ENCODE data around the gene LAMC3. TPM values are rescaled to one million over a fixed set of nuclear protein-coding genes. Genes with fewer than 3 reads are reported as not detected.

LAMC3 gene
- polyA plus RNA-seq, 1 donor from 2014 or later = 0.04 TPM

DNA sequence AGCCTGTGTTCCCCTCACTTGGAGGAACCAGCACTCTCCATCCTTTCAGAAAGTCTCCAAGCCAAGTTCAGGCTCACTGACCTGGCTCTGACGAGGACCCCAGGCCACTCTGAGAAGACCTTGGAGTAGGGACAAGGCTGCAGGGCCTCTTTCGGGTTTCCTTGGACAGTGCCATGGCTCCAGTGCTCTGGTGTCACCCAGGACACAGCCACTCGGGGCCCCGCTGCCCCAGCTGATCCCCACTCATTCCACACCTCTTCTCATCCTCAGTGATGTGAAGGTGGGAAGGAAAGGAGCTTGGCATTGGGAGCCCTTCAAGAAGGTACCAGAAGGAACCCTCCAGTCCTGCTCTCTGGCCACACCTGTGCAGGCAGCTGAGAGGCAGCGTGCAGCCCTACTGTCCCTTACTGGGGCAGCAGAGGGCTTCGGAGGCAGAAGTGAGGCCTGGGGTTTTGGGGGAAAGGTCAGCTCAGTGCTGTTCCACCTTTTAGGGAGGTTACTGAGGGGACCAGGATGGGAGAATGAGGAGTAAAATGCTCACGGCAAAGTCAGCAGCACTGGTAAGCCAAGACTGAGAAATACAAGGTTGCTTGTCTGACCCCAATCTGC, 111.8 kb downstream of the LAMC3 start:
- Histone ChIP-seq H3K36me3 (ENCODE audit: insufficient read depth, low read length) (no peaks in the 10 kb centered on the region), H3F3A (ENCODE audit: insufficient read depth, low read length, poor library complexity, severe bottlenecking) (no peaks in the 10 kb centered on the region), H3K27ac (ENCODE audit: low read length) (no peak overlapping the region)

DNA sequence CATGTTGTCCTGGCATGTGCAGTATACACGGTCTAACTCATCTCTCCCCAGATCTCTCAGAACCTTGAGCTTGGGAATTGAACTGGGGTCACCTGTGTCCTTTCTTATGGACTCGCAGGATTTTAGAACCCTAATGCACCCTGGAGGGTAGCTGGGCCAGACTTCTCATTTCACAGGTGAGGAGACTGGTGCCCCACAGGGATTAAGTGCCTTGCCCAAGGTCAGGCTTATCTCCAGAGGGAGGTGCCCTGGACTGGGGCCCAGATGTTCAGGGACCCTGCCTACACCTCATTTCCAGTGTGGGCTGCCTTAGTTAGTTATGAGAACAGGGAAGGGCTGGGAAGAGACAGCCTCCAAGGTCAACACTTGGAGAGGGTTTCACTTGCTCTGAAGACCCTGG, 112.4 kb downstream of the LAMC3 start:
- Histone ChIP-seq H3K4me2 (ENCODE audit: low read length) (no peak overlapping the region), H3K4me3 (ENCODE audit: low read length) (no peak overlapping the region), H3K79me2 (replicated peaks; ENCODE audit: insufficient read depth, low read length) (peaks cover 8% of the 10 kb centered on the region), H3K36me3 (ENCODE audit: insufficient read depth, low read length) (no peaks in the 10 kb centered on the region), H3K9me2 (ENCODE audit: insufficient read depth, low read length) (no peaks in the 10 kb centered on the region), H3F3A (ENCODE audit: insufficient read depth, low read length, poor library complexity, severe bottlenecking) (no peaks in the 10 kb centered on the region), H3K27me3 (ENCODE audit: insufficient read depth, low read depth, low read length) (no peaks in the 10 kb centered on the region), H3K27ac (ENCODE audit: low read length) (no peak overlapping the region), H2AFZ (ENCODE audit: low read depth, low read length) (no peak overlapping the region), H4K20me1 (ENCODE audit: insufficient read depth) (no peaks in the 10 kb centered on the region), H3K9me3 (ENCODE audit: low read length) (no peaks in the 10 kb centered on the region), H3K9ac (ENCODE audit: low read length) (no peak overlapping the region)
- TF ChIP-seq POLR2AphosphoS5 (IDR thresholded peaks at IDR 0.05) (no peak), MXI1 (conservative IDR thresholded peaks at IDR 0.05; ENCODE audit: poor library complexity, severe bottlenecking) (no peak), TAF1 (IDR thresholded peaks at IDR 0.05; ENCODE audit: low read depth) (no peak), EZH2 (IDR thresholded peaks at IDR 0.05; ENCODE audit: borderline replicate concordance, insufficient read depth, low read length, poor library complexity, severe bottlenecking) (no peak), SMC3 (conservative IDR thresholded peaks at IDR 0.05; ENCODE audit: poor library complexity) (no peak), EP300 (conservative IDR thresholded peaks at IDR 0.05; ENCODE audit: poor library complexity, severe bottlenecking) (no peak), RAD21 (conservative IDR thresholded peaks at IDR 0.05) (no peak)
- TF ChIP-seq, protein P1, sequence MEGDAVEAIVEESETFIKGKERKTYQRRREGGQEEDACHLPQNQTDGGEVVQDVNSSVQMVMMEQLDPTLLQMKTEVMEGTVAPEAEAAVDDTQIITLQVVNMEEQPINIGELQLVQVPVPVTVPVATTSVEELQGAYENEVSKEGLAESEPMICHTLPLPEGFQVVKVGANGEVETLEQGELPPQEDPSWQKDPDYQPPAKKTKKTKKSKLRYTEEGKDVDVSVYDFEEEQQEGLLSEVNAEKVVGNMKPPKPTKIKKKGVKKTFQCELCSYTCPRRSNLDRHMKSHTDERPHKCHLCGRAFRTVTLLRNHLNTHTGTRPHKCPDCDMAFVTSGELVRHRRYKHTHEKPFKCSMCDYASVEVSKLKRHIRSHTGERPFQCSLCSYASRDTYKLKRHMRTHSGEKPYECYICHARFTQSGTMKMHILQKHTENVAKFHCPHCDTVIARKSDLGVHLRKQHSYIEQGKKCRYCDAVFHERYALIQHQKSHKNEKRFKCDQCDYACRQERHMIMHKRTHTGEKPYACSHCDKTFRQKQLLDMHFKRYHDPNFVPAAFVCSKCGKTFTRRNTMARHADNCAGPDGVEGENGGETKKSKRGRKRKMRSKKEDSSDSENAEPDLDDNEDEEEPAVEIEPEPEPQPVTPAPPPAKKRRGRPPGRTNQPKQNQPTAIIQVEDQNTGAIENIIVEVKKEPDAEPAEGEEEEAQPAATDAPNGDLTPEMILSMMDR (IDR thresholded peaks at IDR 0.05; ENCODE audit: poor library complexity, severe bottlenecking) = no peak
- TF ChIP-seq, protein P2, sequence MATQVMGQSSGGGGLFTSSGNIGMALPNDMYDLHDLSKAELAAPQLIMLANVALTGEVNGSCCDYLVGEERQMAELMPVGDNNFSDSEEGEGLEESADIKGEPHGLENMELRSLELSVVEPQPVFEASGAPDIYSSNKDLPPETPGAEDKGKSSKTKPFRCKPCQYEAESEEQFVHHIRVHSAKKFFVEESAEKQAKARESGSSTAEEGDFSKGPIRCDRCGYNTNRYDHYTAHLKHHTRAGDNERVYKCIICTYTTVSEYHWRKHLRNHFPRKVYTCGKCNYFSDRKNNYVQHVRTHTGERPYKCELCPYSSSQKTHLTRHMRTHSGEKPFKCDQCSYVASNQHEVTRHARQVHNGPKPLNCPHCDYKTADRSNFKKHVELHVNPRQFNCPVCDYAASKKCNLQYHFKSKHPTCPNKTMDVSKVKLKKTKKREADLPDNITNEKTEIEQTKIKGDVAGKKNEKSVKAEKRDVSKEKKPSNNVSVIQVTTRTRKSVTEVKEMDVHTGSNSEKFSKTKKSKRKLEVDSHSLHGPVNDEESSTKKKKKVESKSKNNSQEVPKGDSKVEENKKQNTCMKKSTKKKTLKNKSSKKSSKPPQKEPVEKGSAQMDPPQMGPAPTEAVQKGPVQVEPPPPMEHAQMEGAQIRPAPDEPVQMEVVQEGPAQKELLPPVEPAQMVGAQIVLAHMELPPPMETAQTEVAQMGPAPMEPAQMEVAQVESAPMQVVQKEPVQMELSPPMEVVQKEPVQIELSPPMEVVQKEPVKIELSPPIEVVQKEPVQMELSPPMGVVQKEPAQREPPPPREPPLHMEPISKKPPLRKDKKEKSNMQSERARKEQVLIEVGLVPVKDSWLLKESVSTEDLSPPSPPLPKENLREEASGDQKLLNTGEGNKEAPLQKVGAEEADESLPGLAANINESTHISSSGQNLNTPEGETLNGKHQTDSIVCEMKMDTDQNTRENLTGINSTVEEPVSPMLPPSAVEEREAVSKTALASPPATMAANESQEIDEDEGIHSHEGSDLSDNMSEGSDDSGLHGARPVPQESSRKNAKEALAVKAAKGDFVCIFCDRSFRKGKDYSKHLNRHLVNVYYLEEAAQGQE (IDR thresholded peaks at IDR 0.05; ENCODE audit: borderline replicate concordance) = no peak

More for the DNA sequence above, 111.8 kb downstream of the LAMC3 start:
- H3K4me3 ChIP-seq (ENCODE audit: low read length) = no peak overlapping the region
- peaks cover 1% of the 10 kb centered on the region for H3K79me2 ChIP-seq (replicated peaks; ENCODE audit: insufficient read depth, low read length)
- H3K9me2 ChIP-seq (ENCODE audit: insufficient read depth, low read length) = no peaks in the 10 kb centered on the region
- no peaks in the 10 kb centered on the region for H3K9me3 ChIP-seq (ENCODE audit: low read length)
- no peaks in the 10 kb centered on the region for H3K27me3 ChIP-seq (ENCODE audit: insufficient read depth, low read depth, low read length)
- H3K9ac ChIP-seq (ENCODE audit: low read length) = no peak overlapping the region
- H2AFZ ChIP-seq (ENCODE audit: low read depth, low read length) = no peak overlapping the region
- H3K4me2 ChIP-seq (ENCODE audit: low read length) = no peak overlapping the region
- H4K20me1 ChIP-seq (ENCODE audit: insufficient read depth) = no peaks in the 10 kb centered on the region
- TF ChIP-seq EP300 (conservative IDR thresholded peaks at IDR 0.05; ENCODE audit: poor library complexity, severe bottlenecking) = no peak
- TF ChIP-seq POLR2AphosphoS5 (IDR thresholded peaks at IDR 0.05) = no peak
- TF ChIP-seq TAF1 (IDR thresholded peaks at IDR 0.05; ENCODE audit: low read depth) = no peak
- TF ChIP-seq, protein P2 (IDR thresholded peaks at IDR 0.05; ENCODE audit: borderline replicate concordance) = no peak
- no peak for TF ChIP-seq MXI1 (conservative IDR thresholded peaks at IDR 0.05; ENCODE audit: poor library complexity, severe bottlenecking)
- no peak for TF ChIP-seq SMC3 (conservative IDR thresholded peaks at IDR 0.05; ENCODE audit: poor library complexity)
- no peak for TF ChIP-seq EZH2 (IDR thresholded peaks at IDR 0.05; ENCODE audit: borderline replicate concordance, insufficient read depth, low read length, poor library complexity, severe bottlenecking)
- TF ChIP-seq, protein P1 (IDR thresholded peaks at IDR 0.05; ENCODE audit: poor library complexity, severe bottlenecking) = no peak
- TF ChIP-seq RAD21 (conservative IDR thresholded peaks at IDR 0.05) = no peak

Data from neural cell (in vitro differentiated cells).